SW 1271 (cell line): ENCODE measurements around the gene SH3PXD2A.

Experiments
- DNase-seq, 2 experiments: peaks; one replicate each; lab custom pipeline; 2025; lab: John Stamatoyannopoulos, UW

SH3PXD2A gene

GRCh38 chr10:103874730-103875129 is 19.4 kb upstream of the SH3PXD2A start:
- no peak for DNase-seq

DNA sequence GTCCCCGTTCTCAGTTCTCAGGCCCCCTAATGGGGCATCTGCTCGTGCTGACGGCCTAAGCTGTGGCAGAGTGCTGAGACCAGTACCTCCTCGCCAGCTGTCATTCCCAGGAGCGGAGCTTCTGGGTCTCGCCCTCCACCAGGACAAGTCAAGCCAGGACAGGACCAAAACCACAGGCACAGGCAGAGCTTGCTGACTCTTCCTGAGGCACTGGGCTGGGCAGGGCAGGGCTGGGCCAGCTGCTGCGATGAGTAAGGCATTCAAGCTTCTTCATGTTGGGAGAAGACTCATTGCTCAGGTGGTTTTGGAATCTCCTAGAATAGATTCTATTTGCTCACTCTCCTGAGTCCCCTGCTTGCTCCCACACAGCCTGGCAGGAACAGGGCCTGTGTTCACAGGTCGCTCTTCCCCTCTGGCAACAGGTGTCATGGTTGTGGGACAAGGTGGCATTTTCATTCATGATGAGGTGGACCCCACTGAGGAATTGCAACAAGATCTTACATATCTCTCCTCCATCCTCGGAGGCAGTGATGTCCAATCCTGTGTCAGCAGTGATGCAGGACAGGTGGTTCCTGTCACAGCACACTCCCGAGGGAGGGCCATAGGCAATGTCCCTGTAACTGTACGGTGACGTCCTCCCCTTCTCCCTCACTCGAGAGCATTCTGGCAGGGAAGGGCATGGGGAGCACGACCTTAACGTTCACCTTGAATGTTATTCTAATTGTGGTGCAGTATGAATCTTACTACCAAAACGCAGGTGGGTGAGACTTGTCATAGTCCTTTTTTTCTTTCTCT is 17.0 kb upstream of the SH3PXD2A start:
- no peak for DNase-seq

DNA sequence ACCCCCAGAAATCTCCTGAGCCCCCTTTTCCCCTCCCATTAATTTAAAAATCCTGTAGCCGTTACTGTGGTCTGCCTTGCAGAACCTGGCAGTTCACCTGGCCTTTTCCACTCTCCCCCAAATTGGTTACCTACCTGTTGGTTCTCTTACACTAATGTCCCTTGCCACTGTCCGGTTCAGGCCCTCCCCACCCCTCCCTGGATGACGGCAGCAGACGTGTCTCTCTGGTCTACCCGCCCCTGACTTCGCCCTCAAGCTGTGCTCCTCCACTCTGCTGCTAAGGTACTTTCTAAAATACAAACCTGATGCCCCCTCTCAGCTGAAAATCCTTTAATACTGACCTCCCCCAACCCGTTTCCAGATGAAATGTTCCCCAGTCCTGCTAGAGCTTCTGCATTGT is 15.6 kb upstream of the SH3PXD2A start:
- DNase-seq: no peak

- no peak for DNase-seq
Measured at GRCh38 chr10:103870516-103870915, 15.1 kb upstream of the SH3PXD2A start.

- no peak for DNase-seq
Measured at GRCh38 chr10:103869336-103869735, 14.0 kb upstream of the SH3PXD2A start.

DNA sequence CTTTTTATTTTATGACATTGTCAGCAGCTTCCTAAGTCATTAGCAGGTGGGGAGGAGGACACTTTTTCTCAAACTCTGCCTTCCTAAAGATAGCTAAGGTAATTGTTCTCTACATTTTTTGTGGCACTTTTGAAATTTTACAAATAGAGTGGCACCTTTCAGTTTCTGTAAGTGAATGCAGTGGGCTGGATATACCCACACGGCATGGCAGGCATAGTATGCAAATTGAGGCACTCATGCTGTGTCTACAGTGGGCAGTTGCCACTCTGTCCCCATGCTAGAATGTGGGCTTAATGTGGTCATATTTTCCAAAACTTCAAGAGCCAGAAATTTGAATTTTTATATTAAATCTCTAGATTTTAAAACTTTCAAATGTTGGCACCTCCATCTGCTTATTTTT is 12.8 kb upstream of the SH3PXD2A start:
- DNase-seq: no peak

DNA sequence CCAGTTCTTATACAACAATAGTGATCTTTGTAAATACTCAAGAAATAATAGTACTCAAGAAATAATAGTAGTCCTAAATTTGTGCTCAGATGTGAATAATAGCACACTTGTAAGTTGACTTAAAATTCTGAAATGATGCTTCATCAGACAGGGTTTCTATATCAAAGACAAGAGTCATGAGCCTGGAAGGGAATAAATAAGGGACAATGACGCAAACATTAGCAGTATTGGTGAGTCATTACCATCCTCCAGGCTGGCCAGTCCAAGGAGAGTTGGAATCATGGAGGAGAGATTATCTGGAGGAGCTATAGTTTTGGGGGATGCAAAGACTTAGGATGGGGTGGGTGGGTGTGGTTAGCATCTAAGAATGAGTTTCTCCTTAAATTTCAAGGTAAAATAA is 6.1 kb upstream of the SH3PXD2A start:
- DNase-seq: no peak

DNA sequence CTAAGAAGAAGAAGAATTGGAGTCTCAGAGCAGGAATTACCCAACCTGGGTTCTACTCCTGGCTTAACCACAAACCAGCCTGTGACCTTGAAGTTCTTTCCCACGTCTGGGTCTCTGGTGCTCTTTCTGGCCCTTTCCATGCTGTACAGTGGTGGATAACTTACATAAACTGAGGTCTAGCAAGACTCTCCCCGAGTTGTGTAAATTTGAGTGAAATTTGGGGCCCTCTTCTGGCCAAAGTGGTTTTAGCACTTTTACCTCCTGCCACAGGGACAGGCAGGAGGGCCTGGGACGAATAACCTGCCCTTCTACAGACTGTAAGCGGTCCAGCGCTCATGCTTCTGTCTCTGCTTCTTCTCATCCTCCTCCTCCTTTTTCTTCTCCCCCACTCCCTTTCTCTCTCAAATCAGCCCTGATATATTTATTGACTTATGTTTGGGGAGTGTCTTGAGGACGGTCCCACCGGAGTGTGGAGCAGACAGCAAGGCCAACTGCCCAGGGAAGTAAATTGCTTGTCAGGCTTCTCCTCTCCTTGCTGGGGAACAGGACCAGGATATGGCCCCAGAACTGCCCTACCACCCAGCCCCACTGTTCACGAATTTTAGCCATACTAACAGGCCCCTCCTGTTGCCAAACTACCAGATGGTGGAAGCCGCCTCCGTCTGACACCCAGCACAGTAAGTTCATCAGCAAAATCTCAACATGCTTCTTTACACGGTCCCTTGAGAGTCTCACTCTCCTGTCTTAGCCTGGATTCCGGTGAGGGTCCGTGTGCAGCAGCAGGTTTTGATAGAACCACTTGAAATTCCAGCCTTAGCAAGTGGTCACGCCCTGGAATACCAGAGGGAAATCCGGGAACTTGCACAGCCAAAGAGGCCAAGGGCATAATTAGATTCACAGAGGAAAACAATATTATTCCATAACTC is 4.0 kb upstream of the SH3PXD2A start:
- DNase-seq: peak in 1 of 2 experiments; percentile 12

GRCh38 chr10:103858360-103858759 is 3.0 kb upstream of the SH3PXD2A start:
- no peak for DNase-seq

DNA sequence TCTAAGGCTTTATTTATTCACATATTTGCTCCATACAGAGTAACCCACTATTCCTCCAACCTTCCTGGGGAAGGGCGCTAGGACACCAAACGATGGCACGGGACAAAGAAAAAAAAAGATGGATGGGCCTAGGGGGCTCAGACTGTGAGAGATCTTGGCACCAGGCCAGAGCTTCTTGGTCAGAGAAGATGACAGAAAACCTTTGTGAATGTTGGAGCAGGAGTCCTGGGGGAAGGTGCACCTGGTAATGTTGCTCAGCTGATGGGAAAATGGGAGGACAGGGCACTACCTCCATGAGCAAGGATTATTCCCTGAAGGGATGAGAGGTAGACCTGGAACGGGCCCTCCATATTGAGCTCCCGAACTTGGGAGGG is 1.4 kb upstream of the SH3PXD2A start:
- DNase-seq: no peak

DNA sequence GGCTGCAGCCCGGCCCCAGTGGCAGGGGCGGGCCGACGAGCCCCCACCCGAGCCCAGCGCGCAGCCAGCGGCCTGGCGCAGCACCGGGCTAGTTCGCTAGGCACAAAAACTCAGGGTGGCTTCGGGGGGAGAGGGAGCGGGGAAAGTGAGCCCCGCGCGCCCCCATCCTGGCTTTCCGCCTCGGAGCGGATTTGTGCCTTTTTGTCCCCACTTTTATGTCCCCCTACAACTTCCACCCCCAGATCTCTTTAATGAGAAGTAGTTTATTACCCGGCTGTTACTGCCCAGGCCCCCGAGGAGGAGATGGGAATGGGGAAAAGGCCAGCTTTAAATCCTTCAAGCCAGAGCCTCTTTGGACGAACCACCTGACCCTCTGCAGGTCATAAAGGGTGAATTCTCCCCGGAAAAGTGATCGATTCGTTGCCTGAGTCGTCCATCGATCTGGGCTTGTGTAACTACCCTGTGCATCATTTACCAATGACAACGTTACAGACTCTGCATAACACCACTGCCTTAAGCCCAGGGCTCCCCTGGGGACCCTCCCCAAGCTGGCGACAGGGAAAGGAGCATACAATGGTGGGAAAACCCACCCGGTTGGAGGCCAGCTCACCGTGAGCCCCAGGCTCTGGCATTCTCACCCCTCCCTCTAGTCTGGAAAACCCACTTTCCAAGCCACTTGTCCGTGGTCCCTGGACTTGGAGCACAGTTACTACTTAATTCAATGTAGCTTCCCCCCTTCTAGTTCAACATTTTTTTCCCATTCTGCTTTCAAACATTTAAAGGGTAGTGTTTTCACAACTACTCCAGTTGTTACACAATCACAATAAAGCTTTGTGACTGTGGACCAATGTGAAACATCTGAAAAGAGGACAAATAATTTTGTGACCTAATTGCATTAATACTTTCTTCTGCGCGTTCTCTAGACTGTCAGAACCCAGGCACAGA is 748 bp upstream of the SH3PXD2A start:
- no peak for DNase-seq

DNA sequence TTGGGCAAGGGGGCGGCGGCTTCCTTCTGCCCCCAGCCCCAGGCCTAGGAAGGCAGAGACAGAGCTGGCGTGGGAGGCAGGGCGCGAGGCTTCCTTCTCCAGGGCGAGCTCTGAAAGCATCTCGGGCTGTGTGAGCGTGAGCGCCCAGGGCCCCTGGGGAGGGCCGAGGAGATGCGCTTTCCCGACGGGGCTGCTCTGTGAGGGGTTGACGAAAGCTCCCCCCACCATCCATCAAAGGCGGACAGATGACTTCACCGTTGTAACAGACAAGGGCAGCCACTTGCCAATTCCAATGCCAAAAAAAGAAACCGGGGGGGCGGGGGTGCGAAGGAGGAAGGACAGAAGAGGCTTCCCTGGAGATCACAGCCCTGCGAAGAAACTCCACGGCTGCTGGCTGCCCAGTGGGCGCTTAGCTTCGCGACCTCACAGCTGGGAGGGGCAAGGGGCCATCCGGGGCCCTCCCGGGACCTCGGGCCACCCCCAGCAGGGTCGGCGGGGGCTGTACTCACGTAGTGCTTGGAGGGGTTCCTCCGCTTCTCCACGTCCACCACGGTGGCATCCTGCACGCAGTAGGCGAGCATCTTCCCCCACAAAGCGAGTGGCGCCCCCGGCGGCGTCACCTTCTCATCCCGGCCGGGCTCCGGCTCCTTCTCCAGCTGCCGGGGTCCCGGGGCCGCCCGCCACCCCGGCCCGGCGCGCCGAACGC is 537 bp downstream of the SH3PXD2A start:
- DNase-seq: no peak

DNA sequence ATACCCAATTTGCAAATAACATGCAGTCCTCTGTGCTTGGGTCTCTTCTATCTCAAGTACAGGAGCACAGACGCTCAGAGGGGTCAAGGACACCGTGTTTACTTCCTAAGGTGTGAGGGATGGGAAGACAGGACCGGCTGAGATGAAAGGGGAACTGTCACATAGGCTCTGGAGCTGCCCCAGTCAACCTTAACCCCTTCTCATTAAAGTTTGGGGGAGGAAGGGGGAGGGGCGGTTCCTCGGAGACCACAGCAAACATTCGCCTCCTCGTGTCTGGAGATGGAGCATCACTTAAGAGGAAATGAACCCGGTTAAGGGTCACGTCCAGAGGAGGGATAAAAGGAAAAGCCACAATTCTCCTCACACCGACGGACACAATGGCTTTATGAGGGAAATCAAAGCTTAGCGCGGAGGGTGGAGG is 1.1 kb downstream of the SH3PXD2A start:
- no peak for DNase-seq

DNA sequence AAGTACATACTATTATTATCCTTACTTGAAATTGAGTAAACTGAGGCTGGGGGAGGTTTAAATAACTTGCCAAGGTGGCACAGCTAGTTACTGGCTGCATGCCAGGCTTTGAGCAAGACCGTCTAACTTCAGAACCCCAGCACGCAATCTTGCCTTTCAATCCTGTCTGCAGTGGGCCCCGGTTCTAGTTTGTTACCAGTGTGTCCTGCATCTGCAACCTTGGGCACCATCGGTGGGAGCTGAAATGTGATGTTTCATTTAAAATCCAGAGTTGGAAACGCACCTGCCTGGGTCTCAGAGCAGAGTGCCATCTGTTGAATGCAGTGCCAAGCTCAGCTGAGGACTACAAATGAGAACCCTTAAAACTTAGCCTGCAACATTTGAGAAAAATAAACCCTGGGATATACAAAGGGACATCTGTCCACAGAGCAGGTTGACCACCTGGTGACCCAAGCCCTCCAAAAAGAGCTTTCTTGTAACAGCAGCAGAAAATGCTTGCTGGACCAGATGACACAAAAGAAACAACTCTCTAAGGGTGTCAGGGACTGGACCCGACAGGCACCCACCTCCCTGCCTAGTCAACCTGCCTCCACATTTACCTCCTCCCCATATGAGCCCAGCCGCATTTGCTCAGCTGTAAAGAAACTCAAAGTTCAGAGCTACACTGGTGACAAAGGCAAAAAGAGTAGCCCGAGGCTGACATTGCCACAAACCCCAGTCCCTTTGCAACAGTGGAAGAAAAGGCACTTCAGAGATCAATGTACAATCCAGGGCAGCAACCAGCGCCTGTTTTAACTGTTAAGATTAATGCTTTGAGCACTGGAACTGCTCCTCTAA is 1.7 kb downstream of the SH3PXD2A start:
- no peak for DNase-seq

DNA sequence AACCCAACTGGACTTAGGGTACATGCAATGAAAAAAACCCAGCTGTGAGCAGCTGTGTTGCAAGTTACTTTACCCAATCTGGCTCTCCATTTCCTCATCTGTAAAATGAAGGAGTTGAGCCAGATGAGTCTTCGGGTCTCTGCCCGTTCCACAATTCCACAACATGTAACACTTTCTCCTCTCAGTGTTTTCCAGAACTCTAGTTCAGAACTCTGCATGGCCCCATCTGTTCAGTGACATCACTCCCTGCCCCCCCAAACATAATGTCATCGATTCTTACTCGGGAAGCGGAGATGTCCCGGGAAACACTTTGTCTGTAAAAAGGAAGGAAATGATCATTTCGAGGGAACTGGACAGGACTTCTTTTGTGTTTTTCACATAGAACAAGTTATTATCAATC is 2.5 kb downstream of the SH3PXD2A start:
- no peak for DNase-seq

GRCh38 chr10:103852189-103852711 is 3.1 kb downstream of the SH3PXD2A start:
- no peak for DNase-seq

DNA sequence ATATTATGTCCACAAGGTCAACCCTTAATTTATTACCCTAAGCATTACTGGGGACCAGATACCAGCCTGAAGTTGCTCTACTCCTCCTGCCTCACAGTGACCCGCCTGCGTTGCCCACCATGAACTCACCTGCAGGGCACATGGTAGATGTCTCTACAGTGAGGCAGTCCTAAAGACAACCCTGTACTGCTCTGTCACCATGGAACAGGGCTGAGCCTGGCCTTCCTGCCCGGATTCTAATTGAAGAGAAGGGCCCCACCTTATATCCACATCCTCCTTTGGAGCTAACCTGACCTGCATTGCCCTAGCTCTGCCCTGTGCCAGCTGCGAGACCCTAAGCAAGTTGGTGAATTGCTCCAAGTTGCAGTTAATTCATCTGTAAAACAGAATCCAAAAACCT is 4.1 kb downstream of the SH3PXD2A start:
- DNase-seq: no peak

DNA sequence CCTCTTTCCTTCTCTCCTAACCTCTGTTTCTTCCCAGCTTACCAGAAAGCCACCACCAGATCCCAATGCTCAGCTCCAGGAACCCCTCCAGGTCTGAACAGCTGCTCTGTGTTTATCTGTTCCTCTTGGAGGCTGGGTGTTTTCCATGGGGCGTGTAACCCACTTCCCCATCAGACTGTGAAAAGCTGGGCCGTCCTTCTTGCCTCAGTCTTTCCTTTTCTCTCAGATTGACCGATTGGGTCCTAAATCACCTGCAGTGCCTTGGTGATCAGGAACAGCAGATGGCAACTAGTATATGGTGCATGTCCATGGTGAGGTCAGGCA is 4.8 kb downstream of the SH3PXD2A start:
- no peak for DNase-seq

- DNase-seq: no peak
Measured at GRCh38 chr10:103849880-103850571, 5.3 kb downstream of the SH3PXD2A start.
